ENCODE measurements around the gene TST. TPM values are rescaled to one million over a fixed set of nuclear protein-coding genes. Genes with fewer than 3 reads are reported as not detected.

TST gene
- total and polyA plus RNA-seq, 10 of the 15 experiments (the other 5 are each of a cell fraction or from before 2014, with no cell fraction given): 2.4 to 24.6 (median 10.4) TPM

DNA sequence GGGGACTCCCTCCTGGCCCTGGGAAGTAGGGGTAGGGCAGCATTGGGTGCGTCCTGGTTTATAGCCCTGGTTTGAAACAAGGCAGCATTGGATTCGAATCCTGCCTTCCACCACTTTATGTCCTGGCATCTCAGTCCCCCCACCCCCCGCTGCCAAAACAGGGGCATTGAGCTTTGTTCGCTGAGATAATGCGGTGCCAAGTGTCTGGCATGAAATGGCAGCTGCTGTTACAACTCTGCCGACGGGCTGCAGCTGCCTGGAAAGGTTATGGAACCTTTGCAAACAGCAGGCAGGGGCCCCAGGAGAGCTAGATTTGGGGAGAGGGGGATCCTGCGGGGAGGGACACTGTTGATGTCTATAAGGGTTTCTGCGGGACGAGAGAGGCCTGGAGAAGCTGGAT is 1.9 kb downstream of the TST start:
- no TSS peak for BruUV-seq (replicated peaks)
- no peak overlapping the region for H3K4me2 ChIP-seq (ENCODE audit: control insufficient read depth, insufficient read depth)
- no peaks in the 10 kb centered on the region for H3K9me3 ChIP-seq (replicated peaks; ENCODE audit: control insufficient read depth, insufficient read depth, low read length)
- POLR2A ChIA-PET: interaction anchor here (1.2 kb wide), 1 partner anchor 241 kb away, joined by 4 read pairs; the partner anchor contains the start of gene IFT27
- DNase-seq (ENCODE audit: low read depth, low spot score): no peak
- TF ChIP-seq EZH2 (IDR thresholded peaks at IDR 0.05; ENCODE audit: borderline replicate concordance, control insufficient read depth, low read depth, low read length) (no peak), NBN (IDR thresholded peaks at IDR 0.05) (no peak), ZBTB33 (IDR thresholded peaks at IDR 0.05) (no peak), TAF1 (IDR thresholded peaks at IDR 0.05; ENCODE audit: borderline replicate concordance, low read depth, low read length) (no peak), SREBF1 (IDR thresholded peaks at IDR 0.05; ENCODE audit: low read length) (no peak), SMARCA5 (IDR thresholded peaks at IDR 0.05) (no peak)
- H3K9ac ChIP-seq (ENCODE audit: control insufficient read depth, insufficient read depth, low read length): no peak overlapping the region
- no peaks in the 10 kb centered on the region for H4K20me1 ChIP-seq (ENCODE audit: control insufficient read depth, insufficient read depth)
- CTCF ChIA-PET: interaction anchor here (0.6 to 1.8 kb wide), 5 partner anchors 8 to 59 kb away, joined by 3 to 4 read pairs (median 4); no protein-coding TSS in a partner anchor
- 97% methylated on average over 10 of the region's 10 CpGs for WGBS (ENCODE audit: insufficient coverage, insufficient replicate concordance, low lambda C conversion rate, missing lambda C conversion rate)
- SMC1A ChIA-PET (ENCODE audit: uncharacterized antibody, unreplicated experiment): no interaction called here
- intact Hi-C loops (cut with micrococcal nuclease; ENCODE audit: unreplicated experiment): no loop called here
- FAIRE-seq: no peak
- H2AFZ ChIP-seq (ENCODE audit: control insufficient read depth, low read depth, low read length): no peak overlapping the region
- no peaks in the 10 kb centered on the region for H3K27me3 ChIP-seq (replicated peaks in 1 of 2; ENCODE audit: control insufficient read depth in 2 of 2, insufficient read depth in 2 of 2, low read length in 1 of 2)
- ATAC-seq: no peak
- H3K4me1 ChIP-seq (ENCODE audit: control insufficient read depth, insufficient read depth, low read length): peaks cover 8% of the 10 kb centered on the region
- RAD21 ChIA-PET (ENCODE audit: unreplicated experiment): no interaction called here
- in situ Hi-C loops (cut with MboI): no loop called here
- peaks cover 2% of the 10 kb centered on the region; the same call in 1 of the 2 replicates for H3K79me2 ChIP-seq (ENCODE audit: control insufficient read depth, insufficient read depth, low read length)
- H3K36me3 ChIP-seq (ENCODE audit: control insufficient read depth in 2 of 2, insufficient read depth in 2 of 2, low read length in 1 of 2): no peaks in the 10 kb centered on the region; a peak in 1 of 4 replicates
- no peak overlapping the region for H3K27ac ChIP-seq (ENCODE audit: control insufficient read depth, insufficient read depth)
- H3K4me3 ChIP-seq: no peak overlapping the region
